Loucy (cell line): Measurements from ENCODE around the gene APH1A.
A peak's percentile ranks its signal among the peaks of the same experiment; 100 is the strongest.

Source experiments
- H2AFZ ChIP-seq: fragments of 200-600 bp; sonication (generic); 2 replicates; pipeline ENCODE4 v1.6.0; 2016; ENCODE audit warnings: antibody characterized with exemption, mild to moderate bottlenecking, low read length, moderate library complexity
- H3F3A ChIP-seq: fragments of 200-600 bp; 2 replicates; pipeline ENCODE4 v1.6.0; 2016; ENCODE audit warnings: antibody characterized with exemption, low read depth, mild to moderate bottlenecking
- H3K27me3 ChIP-seq: fragments of 200-600 bp; sonication (generic); 2 replicates; pipeline ENCODE4 v1.6.1; 2014; ENCODE audit warnings: low read length, mild to moderate bottlenecking; ENCODE audit not compliant: insufficient read depth, poor library complexity, severe bottlenecking
- H3K36me3 ChIP-seq: fragments of 200-600 bp; sonication (generic); 2 replicates; pipeline ENCODE4 v1.6.1; 2016; ENCODE audit warnings: low read length; ENCODE audit not compliant: insufficient read depth
- H3K4me1 ChIP-seq: fragments of 200-600 bp; sonication (generic); 2 replicates; pipeline ENCODE4 v1.5.1; 2014; ENCODE audit warnings: low read length, mild to moderate bottlenecking; ENCODE audit not compliant: insufficient read depth, poor library complexity, severe bottlenecking
- H3K4me2 ChIP-seq: fragments of 200-600 bp; sonication (generic); 2 replicates; pipeline ENCODE4 v1.6.0; 2014; ENCODE audit warnings: antibody characterized with exemption, low read length, low read depth, mild to moderate bottlenecking; ENCODE audit not compliant: poor library complexity, severe bottlenecking
- H3K4me3 ChIP-seq: fragments of 200-600 bp; sonication (generic); 2 replicates; pipeline ENCODE4 v1.5.1; 2014; ENCODE audit warnings: low read length, mild to moderate bottlenecking, mixed read lengths; ENCODE audit not compliant: poor library complexity, severe bottlenecking
- H3K79me2 ChIP-seq: fragments of 200-600 bp; sonication (generic); 2 replicates; pipeline ENCODE4 v1.6.1; 2014; ENCODE audit warnings: low read length; ENCODE audit not compliant: insufficient read depth
- H3K9ac ChIP-seq: fragments of 200-600 bp; sonication (generic); 2 replicates; pipeline ENCODE4 v1.6.0; 2014; ENCODE audit warnings: mild to moderate bottlenecking, low read depth, low read length, moderate library complexity; ENCODE audit not compliant: poor library complexity, severe bottlenecking
- H3K9me2 ChIP-seq: fragments of 200-600 bp; sonication (generic); replicated peaks from 2 replicates; pipeline ENCODE4 v1.6.1; 2016; ENCODE audit warnings: low read depth, low read length, mixed read lengths
- H3K9me3 ChIP-seq: fragments of 200-600 bp; sonication (generic); 2 replicates; pipeline ENCODE4 v1.6.1; 2014; ENCODE audit warnings: mild to moderate bottlenecking, antibody characterized with exemption, low read length, low read depth; ENCODE audit not compliant: insufficient read depth
- H4K20me1 ChIP-seq: fragments of 200-600 bp; sonication (generic); 2 replicates; pipeline ENCODE4 v1.6.0; 2014; ENCODE audit warnings: antibody characterized with exemption, low read length, mild to moderate bottlenecking; ENCODE audit not compliant: insufficient read depth, poor library complexity, severe bottlenecking
- CTCF ChIP-seq: fragments of 200-600 bp; sonication (generic); conservative IDR thresholded peaks from 2 replicates; pipeline ENCODE4 v1.5.1; 2014; ENCODE audit warnings: mild to moderate bottlenecking, antibody characterized with exemption, low read length
- EZH2phosphoT487 ChIP-seq: fragments of 200-600 bp; IDR thresholded peaks from 2 replicates; pipeline ENCODE4 v1.6.1; 2018; ENCODE audit warnings: antibody characterized with exemption, mild to moderate bottlenecking, moderate library complexity, borderline replicate concordance

Gene APH1A

GRCh38 chr1:150235852-150236613 is 32.8 kb downstream of the APH1A start, which contains the start of gene ANP32E:
ANP32E (minus strand) TSS chr1:150236112; CDS start chr1:150235786, 326 bp downstream.
- Histone ChIP-seq H3K4me1 (peaks cover 27% of the 10 kb centered on the region), H3K4me3 (peak within 1 kb of the TSS; percentile 100), H3K9ac (peak within 1 kb of the TSS; percentile 100), H4K20me1 (peaks cover 16% of the 10 kb centered on the region), H3K9me3 (no peaks in the 10 kb centered on the region), H3K9me2 (no peaks in the 10 kb centered on the region), H2AFZ (peak within 1 kb of the TSS; percentile 63), H3K27me3 (peaks cover 10% of the 10 kb centered on the region), H3K79me2 (peaks cover 50% of the 10 kb centered on the region), H3F3A (peaks cover 6% of the 10 kb centered on the region), H3K36me3 (peaks cover 3% of the 10 kb centered on the region; the same call in 1 of the 2 replicates), H3K4me2 (peak within 1 kb of the TSS; percentile 93)
- TF ChIP-seq CTCF (peak; percentile 43), EZH2phosphoT487 (no peak)

- Histone ChIP-seq H3K9me2 (no peaks in the 10 kb centered on the region), H3K27me3 (peaks cover 10% of the 10 kb centered on the region), H3K9ac (peak overlapping the region; percentile 100), H3K4me3 (peak overlapping the region; percentile 100), H3K79me2 (peaks cover 56% of the 10 kb centered on the region), H3K4me1 (peaks cover 27% of the 10 kb centered on the region), H4K20me1 (peaks cover 17% of the 10 kb centered on the region), H3K4me2 (peak overlapping the region; percentile 93), H3F3A (peaks cover 6% of the 10 kb centered on the region), H3K9me3 (no peaks in the 10 kb centered on the region), H3K36me3 (peaks cover 5% of the 10 kb centered on the region; the same call in 1 of the 2 replicates), H2AFZ (no peak overlapping the region)
- no peak for TF ChIP-seq EZH2phosphoT487
- TF ChIP-seq CTCF: no peak
Observed at GRCh38 chr1:150235294-150235851, 33.4 kb downstream of the APH1A start.

- H3K79me2 ChIP-seq: peaks cover 63% of the 10 kb centered on the region
Observed at GRCh38 chr1:150234566-150235293, 34.1 kb downstream of the APH1A start.

More at GRCh38 chr1:150234566-150235293, 34.1 kb downstream of the APH1A start:
- peak overlapping the region; percentile 100 for H3K9ac ChIP-seq
- peaks cover 8% of the 10 kb centered on the region; the same call in 1 of the 2 replicates for H3K36me3 ChIP-seq
- H3K4me2 ChIP-seq: peak overlapping the region; percentile 93
- TF ChIP-seq EZH2phosphoT487 (no peak), CTCF (no peak)
- no peak overlapping the region for H2AFZ ChIP-seq
- no peaks in the 10 kb centered on the region for H3K9me3 ChIP-seq
- no peaks in the 10 kb centered on the region for H3K9me2 ChIP-seq
- peaks cover 27% of the 10 kb centered on the region for H3K4me1 ChIP-seq
- peaks cover 17% of the 10 kb centered on the region for H4K20me1 ChIP-seq
- peaks cover 6% of the 10 kb centered on the region for H3F3A ChIP-seq
- H3K27me3 ChIP-seq: peaks cover 10% of the 10 kb centered on the region
- H3K4me3 ChIP-seq: peak overlapping the region; percentile 100
